Measurements from ENCODE around the gene CAMK1D.

Gene CAMK1D

DNA sequence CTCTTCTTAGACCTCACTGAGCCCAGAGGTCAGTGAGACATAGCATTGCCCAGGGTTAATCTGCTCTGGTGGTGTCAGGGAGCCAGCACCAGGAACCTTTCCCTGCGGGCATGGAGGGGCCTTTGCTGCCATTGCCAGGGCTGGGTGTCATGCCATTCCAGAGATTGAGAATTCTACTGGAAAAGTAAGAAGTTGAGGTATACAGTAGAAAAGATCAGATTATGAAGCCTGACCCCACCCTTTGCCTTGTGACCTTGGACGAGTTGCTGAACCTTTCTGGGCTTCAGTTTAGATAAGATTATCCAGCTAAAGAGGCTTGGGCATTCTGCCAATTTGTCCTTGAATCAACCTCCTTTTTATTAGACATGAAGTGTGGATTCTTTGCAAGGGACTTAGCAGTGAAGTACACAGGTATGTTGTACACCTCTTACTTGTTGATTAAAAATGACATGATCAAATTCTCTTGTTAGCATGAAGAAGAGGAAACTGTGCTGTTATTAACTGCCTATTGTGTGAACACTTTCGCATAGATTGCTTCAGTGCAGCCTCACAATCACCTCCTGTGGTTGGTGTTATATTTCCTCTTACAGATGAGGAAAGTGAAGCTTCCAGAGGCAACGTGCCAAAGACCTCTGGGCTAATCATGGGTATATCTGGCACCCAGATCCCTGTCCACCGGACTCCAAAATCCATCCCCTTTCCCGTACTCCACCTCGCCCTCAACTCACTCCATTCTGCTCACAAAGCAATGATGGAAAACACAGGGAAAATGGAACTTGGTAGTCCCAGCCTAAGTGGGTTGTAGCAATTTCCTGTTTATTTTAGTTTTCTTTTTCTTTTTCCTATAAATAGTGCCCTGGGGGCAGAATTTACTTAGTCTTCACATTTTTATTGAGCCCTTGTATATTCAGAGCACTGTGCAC is 151.3 kb downstream of the CAMK1D start:
- DNase-seq = peak; percentile 65

GRCh38 chr10:12501324-12501723 is 152.0 kb downstream of the CAMK1D start:
- DNase-seq = no peak

- DNase-seq = no peak
Measured at GRCh38 chr10:12501841-12502525, 152.6 kb downstream of the CAMK1D start.

DNA sequence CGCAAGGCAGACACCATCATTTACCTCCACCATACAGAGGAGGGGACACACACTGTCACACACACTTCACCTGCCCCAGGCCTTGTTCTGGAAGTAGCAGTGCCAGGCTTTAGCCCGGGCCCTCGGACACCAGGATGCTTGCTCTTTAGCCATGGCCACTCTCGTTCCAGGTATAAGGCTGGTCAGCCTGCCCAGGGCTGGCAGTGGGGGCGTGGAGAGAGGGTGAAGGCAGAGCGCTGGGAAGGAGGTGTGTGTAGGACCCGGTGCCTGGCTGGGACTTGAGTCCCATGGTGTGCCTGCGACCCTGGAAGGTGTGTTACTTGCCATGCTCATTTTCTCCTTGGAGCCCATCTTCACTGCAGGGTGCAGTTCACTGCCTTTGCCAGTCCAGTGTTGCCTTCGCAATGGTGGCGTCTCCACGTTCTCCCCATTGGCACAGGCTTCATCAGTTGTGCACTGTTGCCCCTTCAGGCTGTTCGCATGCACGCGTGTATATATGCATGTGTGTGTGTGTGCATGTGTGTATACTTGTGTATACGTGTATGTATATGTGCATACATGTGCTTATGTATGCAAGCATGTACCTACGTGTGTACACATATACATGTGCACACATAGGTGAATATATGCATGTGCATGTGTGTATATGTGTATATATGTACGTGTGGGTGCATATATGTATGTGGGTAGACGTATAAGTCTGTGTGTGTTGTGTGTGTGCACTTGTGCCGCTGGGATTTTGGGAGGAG is 153.4 kb downstream of the CAMK1D start:
- DNase-seq = no peak

DNA sequence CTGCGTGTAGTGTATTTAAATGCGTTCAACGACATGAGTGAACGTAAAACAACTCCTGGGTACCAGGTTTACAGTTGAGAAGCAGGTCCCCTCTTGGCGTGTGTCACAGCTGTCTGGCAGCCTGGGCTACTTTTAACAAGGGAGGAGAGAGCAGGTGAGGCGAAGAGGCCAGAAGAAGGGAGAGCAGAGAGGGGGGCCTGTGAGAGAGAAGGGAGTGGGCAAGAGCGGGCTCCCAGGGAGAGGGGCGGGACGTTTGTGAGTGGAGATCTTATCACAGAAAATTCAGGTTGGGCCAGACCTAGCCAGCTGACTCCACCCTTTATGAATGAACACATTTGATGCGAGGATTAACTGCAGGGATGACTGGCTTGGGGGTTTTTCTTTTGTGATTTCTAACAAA is 154.0 kb downstream of the CAMK1D start:
- DNase-seq = no peak

GRCh38 chr10:12504176-12504575 is 154.8 kb downstream of the CAMK1D start:
- DNase-seq = no peak

- no peak for DNase-seq
Measured at GRCh38 chr10:12504628-12505027, 155.3 kb downstream of the CAMK1D start.

GRCh38 chr10:12505683-12506082 is 156.3 kb downstream of the CAMK1D start:
- DNase-seq = no peak

GRCh38 chr10:12507165-12507850 is 158.0 kb downstream of the CAMK1D start:
- DNase-seq = no peak

DNA sequence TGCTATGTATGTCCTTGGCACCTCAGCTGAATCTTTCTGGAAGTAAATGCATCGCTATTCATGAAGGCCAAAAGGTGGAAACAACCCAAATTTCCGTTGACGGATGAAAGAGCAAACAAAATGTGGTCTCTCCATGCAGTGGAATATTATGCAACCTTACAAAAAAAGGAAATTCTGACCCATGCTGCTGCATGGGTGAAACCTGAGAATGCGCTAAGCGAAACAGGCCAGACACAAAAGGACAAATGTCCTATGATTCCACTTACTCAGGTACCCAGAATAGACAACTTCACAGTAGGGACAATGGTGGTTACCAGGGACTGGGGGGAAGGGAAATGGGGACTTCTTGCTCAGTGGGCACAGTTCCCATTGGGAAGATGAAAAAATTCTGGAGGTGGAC is 158.8 kb downstream of the CAMK1D start:
- DNase-seq = no peak

DNA sequence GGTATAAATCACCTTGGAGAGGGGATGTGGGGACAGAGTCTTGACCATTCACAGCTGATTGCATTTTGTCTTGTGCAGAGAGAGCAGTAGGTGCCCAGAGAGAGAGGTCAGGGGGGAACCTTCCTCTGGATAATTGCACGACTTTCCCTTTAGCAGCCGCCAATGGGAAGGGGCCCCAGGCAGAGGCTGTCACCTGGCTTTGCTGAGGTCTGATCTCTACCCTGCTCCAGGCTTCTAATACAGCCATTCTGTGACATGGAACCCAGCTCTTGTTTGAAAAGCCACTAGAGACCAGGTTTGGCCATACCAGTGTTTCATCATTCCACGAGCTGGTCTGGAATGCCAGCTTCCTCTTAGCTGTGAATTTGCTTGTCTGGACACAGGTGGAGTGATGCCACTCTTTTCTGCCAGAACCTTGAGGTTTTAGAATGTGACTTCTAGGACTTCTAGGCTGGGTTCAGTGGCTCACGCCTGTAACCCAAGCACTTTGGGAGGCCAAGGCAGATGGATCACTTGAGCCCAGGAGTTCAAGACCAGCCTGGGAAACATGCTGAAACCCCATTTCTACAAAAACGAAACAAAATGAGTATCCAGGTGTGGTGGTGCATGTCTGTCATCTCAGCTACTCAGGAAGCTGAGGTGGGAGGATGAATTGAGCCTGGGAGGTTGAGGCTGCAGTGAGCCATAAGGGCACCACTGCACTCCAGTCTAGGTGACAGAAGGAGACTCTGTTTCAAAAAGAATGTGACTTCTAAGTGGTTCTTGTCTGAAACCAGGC is 159.9 kb downstream of the CAMK1D start:
- no peak for DNase-seq

GRCh38 chr10:12509794-12510100 is 160.4 kb downstream of the CAMK1D start:
- DNase-seq = no peak

GRCh38 chr10:12510501-12510941 is 161.2 kb downstream of the CAMK1D start:
- DNase-seq = peak; percentile 6

DNA sequence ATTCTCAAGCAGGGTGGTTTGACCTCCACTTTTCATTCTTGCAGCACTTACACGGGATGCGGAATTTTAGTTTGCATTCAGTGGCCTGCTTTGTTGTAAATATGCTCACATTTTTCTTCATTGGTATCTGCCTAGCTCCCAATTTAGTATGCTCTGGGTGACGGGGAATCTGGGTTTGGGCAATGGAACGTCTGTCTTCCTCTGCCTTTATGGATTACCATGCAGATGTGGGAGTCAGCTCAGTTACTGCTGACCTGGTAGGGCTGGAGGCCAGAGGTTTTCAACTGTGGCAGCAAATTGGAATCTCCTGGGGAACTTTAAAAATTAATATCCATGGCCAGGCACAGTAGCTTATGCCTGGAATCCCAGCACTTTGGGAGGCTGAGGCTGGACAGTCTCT is 161.6 kb downstream of the CAMK1D start:
- no peak for DNase-seq

DNA sequence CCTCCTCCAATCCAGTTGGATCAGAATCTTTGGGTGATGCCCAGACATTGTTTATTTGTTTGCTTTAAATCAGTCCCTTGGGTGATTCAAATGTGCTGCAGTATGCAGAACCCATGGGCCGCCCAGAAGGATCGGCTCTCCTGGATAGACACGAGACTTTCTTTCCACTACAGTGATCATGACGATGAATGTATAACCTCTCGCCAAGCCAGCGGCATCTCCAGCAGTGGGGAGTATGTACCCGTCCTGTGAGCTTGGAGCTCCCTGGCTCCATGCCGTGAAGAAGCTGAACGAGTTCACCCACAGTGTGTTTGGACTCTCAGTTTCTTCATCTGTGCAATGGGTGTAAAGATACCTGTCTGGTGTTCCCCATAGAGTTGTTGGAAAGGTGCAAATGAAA is 162.3 kb downstream of the CAMK1D start:
- no peak for DNase-seq

- no peak for DNase-seq
Measured at GRCh38 chr10:12512332-12513002, 163.1 kb downstream of the CAMK1D start.

- DNase-seq = no peak
Measured at GRCh38 chr10:12513003-12513365, 163.6 kb downstream of the CAMK1D start.

DNA sequence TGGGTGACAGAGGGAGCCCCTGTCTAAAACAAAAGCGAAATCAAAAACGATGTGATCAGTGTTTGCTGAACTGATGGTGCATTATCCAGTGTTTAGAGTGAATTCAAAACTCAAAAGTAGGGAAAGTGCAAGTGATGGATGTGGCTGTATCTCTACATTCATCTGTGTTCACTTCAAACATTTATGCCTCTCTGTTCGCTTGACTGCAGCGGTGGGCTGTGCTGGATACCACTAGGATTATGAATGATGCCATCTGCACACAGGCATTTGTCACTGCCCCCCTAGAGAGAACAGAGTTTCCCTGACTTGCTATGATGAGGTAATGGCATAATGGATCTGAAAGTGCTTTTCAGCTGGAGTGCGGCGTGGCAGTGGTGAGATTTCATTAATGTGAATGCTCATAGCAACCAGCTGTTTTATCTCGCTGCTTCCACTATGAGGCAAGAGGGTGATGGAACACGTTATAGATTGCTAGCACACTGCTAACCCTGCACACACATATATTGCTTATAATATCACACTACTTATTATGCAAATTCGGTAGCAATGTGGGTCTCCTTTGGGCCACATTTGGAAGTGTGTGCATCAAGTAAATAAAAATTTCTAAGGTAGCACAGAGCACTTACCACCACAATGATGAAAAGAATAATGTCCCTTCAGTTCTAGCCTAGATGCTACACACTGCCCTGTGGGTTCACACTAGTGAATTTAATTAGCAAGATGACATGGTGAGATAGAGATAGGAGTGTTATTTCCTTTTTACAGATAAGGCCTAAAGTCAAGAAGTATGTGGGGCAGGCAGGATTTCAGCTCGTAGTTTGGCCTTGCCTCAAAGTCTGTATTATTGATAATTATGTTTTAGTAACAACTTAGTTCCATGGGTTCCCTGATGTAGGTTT is 164.7 kb downstream of the CAMK1D start:
- DNase-seq = no peak

- DNase-seq = no peak
Measured at GRCh38 chr10:12518024-12518423, 168.7 kb downstream of the CAMK1D start.

- no peak for DNase-seq
Measured at GRCh38 chr10:12521423-12521822, 172.1 kb downstream of the CAMK1D start.

DNA sequence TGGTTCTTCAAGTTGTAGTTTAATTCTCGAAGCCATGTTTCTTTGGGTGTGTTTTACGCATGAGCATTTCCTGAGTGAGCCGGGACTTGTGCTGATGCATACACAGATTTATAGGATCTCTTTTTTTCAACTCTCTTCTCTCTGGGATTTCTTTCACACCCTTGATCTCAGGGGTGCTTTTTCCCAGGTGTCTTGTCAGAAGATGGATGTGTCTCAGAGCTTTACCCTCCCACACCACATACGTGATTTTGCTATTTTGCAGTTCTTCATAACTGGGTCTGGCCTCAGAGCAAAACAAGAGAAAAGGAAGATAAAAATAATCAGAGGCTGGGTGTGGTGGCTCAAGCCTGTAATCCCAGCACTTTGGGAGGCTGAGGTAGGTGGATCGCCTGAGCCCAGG is 177.0 kb downstream of the CAMK1D start:
- no peak for DNase-seq
